Heart left ventricle (tissue), 16 donors: ENCODE measurements around the gene NLGN3. TPM values are rescaled to one million over a fixed set of nuclear protein-coding genes. Genes with fewer than 3 reads are reported as not detected.

ENCODE experiments used
- ATAC-seq, 4 donors: fragments of 200-7000 bp; cut with Tn5 transposase; one replicate each; pipeline ENCODE4 v1.9.1; 2020 to 2022; ENCODE audit warnings: moderate library complexity in 4 of 4, mild to moderate bottlenecking in 3 of 4, moderate number of reproducible peaks in 1 of 4
- DNase-seq, 5 donors: peaks; one replicate each; pipeline ENCODE4 v3.0.0-alpha.2; 2020
- H3K27ac ChIP-seq, 12 donors: fragments of 200-600 bp; sonication (generic) in 4 of 12; one replicate each; pipeline versions ENCODE4 v1.5.0 to v1.8.0; 2016 to 2022; ENCODE audit warnings: mild to moderate bottlenecking in 2 of 12
- H3K27me3 ChIP-seq, 9 donors: fragments of 200-600 bp; sonication (generic) in 2 of 9; one replicate each; pipeline versions ENCODE4 v1.5.1 to v1.8.0; 2016 to 2022; ENCODE audit warnings: mild to moderate bottlenecking in 3 of 9
- H3K36me3 ChIP-seq, 9 donors: fragments of 200-600 bp; sonication (generic) in 2 of 9; one replicate each; pipeline versions ENCODE4 v1.5.0 to v1.8.0; 2018 to 2022; ENCODE audit warnings: mild to moderate bottlenecking in 2 of 9
- H3K4me1 ChIP-seq, 12 donors: fragments of 200-600 bp; sonication (generic) in 4 of 12; one replicate each; pipeline versions ENCODE4 v1.5.0 to v1.8.0; 2016 to 2022; ENCODE audit warnings: mild to moderate bottlenecking in 3 of 12
- H3K4me3 ChIP-seq, 12 donors: fragments of 200-600 bp; sonication (generic) in 4 of 12; one replicate each; pipeline versions ENCODE4 v1.5.0 to v1.8.0; 2017 to 2022; ENCODE audit warnings: mild to moderate bottlenecking in 9 of 12, moderate library complexity in 4 of 12
- H3K9me3 ChIP-seq, 12 donors: fragments of 200-600 bp; sonication (generic) in 4 of 12; one replicate each; pipeline versions ENCODE4 v1.5.0 to v1.8.0; 2016 to 2022; ENCODE audit warnings: mild to moderate bottlenecking in 1 of 12
- POLR2A ChIP-seq, 2 donors: fragments of 450-650 bp; IDR thresholded peaks; one replicate each; pipeline ENCODE4 v1.6.1; 2017; ENCODE audit warnings: antibody characterized with exemption in 2 of 2, mild to moderate bottlenecking in 2 of 2, moderate library complexity in 2 of 2
- WGBS, 4 donors: extraction: QIAGEN DNeasy Blood & Tissue Kit in 2 of 4; methylation state at CpG; one replicate each; pipeline versions ENCODE4 v1.1.5 to v1.1.7; 2013 to 2018; 5-methylcytosine and 5-hydroxymethylcytosine counted together
- intact Hi-C, 10 donors: fragments of 100-400 bp; cut with DNase I; formaldehyde crosslinking; loops; one replicate each; pipeline versions ENCODE4 v1.11.1 to v1.14.2; 2022
- polyA plus RNA-seq, 2 donors: library from polyadenylated mRNA; stranded (reverse); fragments of 200-250 nt; gene quantifications; one replicate each; pipeline ENCODE4 v1.2.3, GENCODE V29; 2013
- total RNA-seq, 9 donors: library from RNA; depleted of rRNA in 2 of 9; stranded (reverse); fragments of >200 nt in 2 of 9; fragmentation: NEBNext Ultra II Directional in 3 of 9; extraction: Animal tissue kit (Norgen Biotek cat#: 25700) in 3 of 9; gene quantifications; one replicate each; pipeline versions ENCODE4 v1.1.0 to v1.2.4, GENCODE V29; 2016 to 2023
- TF ChIP-seq, protein P1 (sequence below), 12 donors: fragments of 200-600 bp; sonication (generic) in 4 of 12; IDR thresholded peaks; one replicate each; pipeline versions ENCODE4 v1.5.0 to v1.8.0; 2018 to 2022; ENCODE audit warnings: antibody characterized with exemption in 12 of 12, mild to moderate bottlenecking in 5 of 12
- donor health status: ischemic (EF 13 %, LVEDD 7.1; RV severe dilation, severe dysfunction).
- donor health status: healthy with polysubstance abuse.
- donor health status: DM: no; HTN: yes; CAD: no.
- donor health status: DM: no; HTN: no; CAD: no.
- donor health status: ischemic (EF 25% LVEDD 6.9; RV normal size, moderate dysfunction).
- donor health status: ischemic (EF 25% LVEDD 5.7; RV mildly dilated, moderate dysfunction).
- donor health status: healthy.
- donor health status: DM: yes; HTN: yes; CAD: no.
- donor health status: ischemic (EF 35%, LVEDD 5.7; RV mildly dilated, moderate dysfunction).
- donor health status: nonischemic (EF 11% LVEDD 7.7; RV severe dilation, severe dysfunction).
- donor health status: DM: yes; HTN: yes; CAD: no.
- donor health status: PGD.
- donor health status: ischemic (EF 29% LVEDD 5.4; RV normal size, mild dysfunction).
- donor health status: nonischemic (EF 23%, LVEDD 6.1; RV moderate dilation, normal function).

NLGN3 gene
- total and polyA plus RNA-seq, 11 donors: 0.14 to 1.3 (median 0.49) TPM

DNA sequence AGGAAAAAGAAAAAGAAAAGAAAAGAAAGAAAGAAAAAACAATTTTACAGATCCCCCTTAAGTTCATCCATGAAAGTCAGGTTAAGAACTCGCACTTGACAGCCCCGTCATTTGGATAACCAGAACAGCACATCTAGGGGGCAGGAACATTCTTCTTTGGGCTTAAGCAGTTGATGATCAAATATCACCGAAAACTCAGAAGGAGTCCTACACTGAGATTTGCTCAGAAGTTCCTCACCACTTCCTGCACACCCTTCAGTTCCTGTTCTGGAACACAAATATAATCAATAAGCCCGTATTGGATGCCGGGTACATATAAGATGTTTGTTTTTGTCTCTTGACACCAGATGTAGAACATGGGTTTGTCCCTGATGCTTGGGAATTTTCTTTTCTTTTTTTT is 14.7 kb downstream of the NLGN3 start:
- DNase-seq (no peak), ATAC-seq (no peak)
- WGBS, 4 donors: 83 to 92% (median 88%) methylated on average over 5 of the region's 5 CpGs
- intact Hi-C loops: loop anchor here in 1 of 10 donors (10.0 kb wide), 1 partner anchor 55 kb away; no protein-coding TSS in a partner anchor
- Histone ChIP-seq H3K4me1 (no peaks in the 10 kb centered on the region), H3K9me3 (no peaks in the 10 kb centered on the region), H3K27me3 (peaks cover 0 to 7% (median 0%) of the 10 kb centered on the region in 9 donors), H3K27ac (no peak overlapping the region), H3K4me3 (no peak overlapping the region), H3K36me3 (no peaks in the 10 kb centered on the region)
- TF ChIP-seq POLR2A (IDR thresholded peaks at IDR 0.05): no peak
- TF ChIP-seq, protein P1, sequence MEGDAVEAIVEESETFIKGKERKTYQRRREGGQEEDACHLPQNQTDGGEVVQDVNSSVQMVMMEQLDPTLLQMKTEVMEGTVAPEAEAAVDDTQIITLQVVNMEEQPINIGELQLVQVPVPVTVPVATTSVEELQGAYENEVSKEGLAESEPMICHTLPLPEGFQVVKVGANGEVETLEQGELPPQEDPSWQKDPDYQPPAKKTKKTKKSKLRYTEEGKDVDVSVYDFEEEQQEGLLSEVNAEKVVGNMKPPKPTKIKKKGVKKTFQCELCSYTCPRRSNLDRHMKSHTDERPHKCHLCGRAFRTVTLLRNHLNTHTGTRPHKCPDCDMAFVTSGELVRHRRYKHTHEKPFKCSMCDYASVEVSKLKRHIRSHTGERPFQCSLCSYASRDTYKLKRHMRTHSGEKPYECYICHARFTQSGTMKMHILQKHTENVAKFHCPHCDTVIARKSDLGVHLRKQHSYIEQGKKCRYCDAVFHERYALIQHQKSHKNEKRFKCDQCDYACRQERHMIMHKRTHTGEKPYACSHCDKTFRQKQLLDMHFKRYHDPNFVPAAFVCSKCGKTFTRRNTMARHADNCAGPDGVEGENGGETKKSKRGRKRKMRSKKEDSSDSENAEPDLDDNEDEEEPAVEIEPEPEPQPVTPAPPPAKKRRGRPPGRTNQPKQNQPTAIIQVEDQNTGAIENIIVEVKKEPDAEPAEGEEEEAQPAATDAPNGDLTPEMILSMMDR (IDR thresholded peaks at IDR 0.05): no peak

DNA sequence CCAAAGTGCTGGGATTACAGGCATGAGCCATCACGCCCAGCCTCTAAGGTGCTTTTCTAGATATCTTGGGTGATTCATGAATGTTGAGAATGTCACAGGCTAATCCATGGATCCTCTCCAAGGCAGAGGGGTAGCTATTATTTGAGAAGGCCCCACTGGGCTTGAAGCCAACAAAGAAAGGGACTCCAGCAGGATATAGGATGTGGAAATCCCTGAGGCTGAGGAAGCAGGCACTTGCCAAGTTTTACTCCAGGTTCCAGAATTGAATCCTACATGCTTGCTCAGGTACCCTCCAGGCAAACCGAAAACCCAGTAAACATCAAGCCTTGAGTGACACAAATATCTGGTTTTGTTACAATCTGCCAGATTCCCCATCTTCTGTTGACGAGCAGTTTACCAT is 15.8 kb downstream of the NLGN3 start:
- no peaks in the 10 kb centered on the region for H3K9me3 ChIP-seq
- WGBS, 4 donors: 75 to 84% (median 77%) methylated on average over 3 of the region's 3 CpGs
- intact Hi-C loops: no loop called here
- H3K36me3 ChIP-seq: no peaks in the 10 kb centered on the region
- ATAC-seq: no peak
- H3K27ac ChIP-seq: no peak overlapping the region
- H3K4me3 ChIP-seq: no peak overlapping the region
- H3K4me1 ChIP-seq: no peaks in the 10 kb centered on the region
- no peak for TF ChIP-seq POLR2A (IDR thresholded peaks at IDR 0.05)
- TF ChIP-seq, protein P1 (IDR thresholded peaks at IDR 0.05): no peak
- peaks cover 0 to 7% (median 0%) of the 10 kb centered on the region in 9 donors for H3K27me3 ChIP-seq
- no peak for DNase-seq

DNA sequence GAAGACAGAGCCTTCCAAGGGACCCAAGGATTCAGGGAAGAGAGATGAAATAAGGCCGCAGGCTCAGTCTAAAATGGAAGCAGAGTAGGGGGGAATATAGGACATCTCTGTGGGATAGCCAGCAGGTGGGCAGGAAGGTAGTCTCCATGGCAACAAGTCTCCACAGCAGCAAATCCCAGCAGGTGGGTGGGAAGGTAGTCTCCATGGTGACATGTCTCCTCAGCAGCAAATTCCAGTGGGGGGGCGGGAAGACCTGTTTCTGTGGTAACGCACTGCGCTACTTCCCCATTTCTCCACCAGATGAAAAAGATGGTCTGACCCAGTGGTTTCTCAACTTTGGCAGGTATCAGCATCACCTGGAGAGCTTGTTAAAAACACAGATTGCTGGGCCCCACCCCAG is 18.3 kb downstream of the NLGN3 start:
- TF ChIP-seq, protein P1 (IDR thresholded peaks at IDR 0.05): no peak
- TF ChIP-seq POLR2A (IDR thresholded peaks at IDR 0.05): no peak
- no peaks in the 10 kb centered on the region for H3K36me3 ChIP-seq
- intact Hi-C loops: no loop called here
- no peak overlapping the region for H3K27ac ChIP-seq
- no peak for DNase-seq
- ATAC-seq: no peak
- H3K4me1 ChIP-seq: no peaks in the 10 kb centered on the region
- no peak overlapping the region for H3K4me3 ChIP-seq
- WGBS, 4 donors: 81 to 97% (median 90%) methylated on average over 4 of the region's 4 CpGs
- no peaks in the 10 kb centered on the region for H3K9me3 ChIP-seq
- peaks cover 0 to 12% (median 0%) of the 10 kb centered on the region in 9 donors for H3K27me3 ChIP-seq

DNA sequence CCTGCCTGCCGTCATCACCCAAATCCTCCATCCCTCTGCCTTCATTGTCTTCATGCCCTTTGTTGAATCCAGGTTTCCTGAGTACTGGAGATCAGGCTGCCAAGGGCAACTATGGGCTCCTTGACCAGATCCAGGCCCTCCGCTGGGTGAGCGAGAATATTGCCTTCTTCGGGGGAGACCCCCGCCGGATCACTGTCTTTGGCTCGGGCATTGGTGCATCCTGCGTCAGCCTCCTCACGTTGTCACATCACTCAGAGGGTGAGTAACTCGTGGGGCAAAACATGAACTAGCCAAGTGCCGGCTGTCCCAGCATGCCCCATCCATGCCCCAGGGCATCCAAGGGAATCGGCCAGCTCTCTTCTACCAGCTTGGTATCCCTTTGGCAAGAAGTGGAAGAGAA is 19.4 kb downstream of the NLGN3 start:
- WGBS, 4 donors: 88 to 96% (median 92%) methylated on average over 12 of the region's 12 CpGs
- no peak for ATAC-seq

More for the DNA sequence above, 19.4 kb downstream of the NLGN3 start:
- intact Hi-C loops: no loop called here
- H3K4me1 ChIP-seq: no peaks in the 10 kb centered on the region
- no peaks in the 10 kb centered on the region for H3K9me3 ChIP-seq
- no peak for DNase-seq
- H3K36me3 ChIP-seq: no peaks in the 10 kb centered on the region
- peaks cover 0 to 12% (median 0%) of the 10 kb centered on the region in 9 donors for H3K27me3 ChIP-seq
- H3K27ac ChIP-seq: no peak overlapping the region
- no peak for TF ChIP-seq POLR2A (IDR thresholded peaks at IDR 0.05)
- TF ChIP-seq, protein P1 (IDR thresholded peaks at IDR 0.05): no peak
- no peak overlapping the region for H3K4me3 ChIP-seq
